ENCODE measurements around the gene SORCS2.
A peak's percentile ranks its signal among the peaks of the same experiment; 100 is the strongest.
"Not testable (repeated sequence)": the region's sequence is repeated elsewhere in the genome, so short reads cannot be mapped to it uniquely, and the experiment has no call there.

SORCS2 gene

GRCh38 chr4:7587433-7588405 is 395.4 kb downstream of the SORCS2 start:
- DNase-seq (ENCODE audit: low read depth) = no peak

- no peak for DNase-seq (ENCODE audit: low read depth)
Observed at GRCh38 chr4:7590189-7590588, 397.9 kb downstream of the SORCS2 start.

GRCh38 chr4:7590899-7591298 is 398.6 kb downstream of the SORCS2 start:
- no peak for DNase-seq (ENCODE audit: low read depth)

DNA sequence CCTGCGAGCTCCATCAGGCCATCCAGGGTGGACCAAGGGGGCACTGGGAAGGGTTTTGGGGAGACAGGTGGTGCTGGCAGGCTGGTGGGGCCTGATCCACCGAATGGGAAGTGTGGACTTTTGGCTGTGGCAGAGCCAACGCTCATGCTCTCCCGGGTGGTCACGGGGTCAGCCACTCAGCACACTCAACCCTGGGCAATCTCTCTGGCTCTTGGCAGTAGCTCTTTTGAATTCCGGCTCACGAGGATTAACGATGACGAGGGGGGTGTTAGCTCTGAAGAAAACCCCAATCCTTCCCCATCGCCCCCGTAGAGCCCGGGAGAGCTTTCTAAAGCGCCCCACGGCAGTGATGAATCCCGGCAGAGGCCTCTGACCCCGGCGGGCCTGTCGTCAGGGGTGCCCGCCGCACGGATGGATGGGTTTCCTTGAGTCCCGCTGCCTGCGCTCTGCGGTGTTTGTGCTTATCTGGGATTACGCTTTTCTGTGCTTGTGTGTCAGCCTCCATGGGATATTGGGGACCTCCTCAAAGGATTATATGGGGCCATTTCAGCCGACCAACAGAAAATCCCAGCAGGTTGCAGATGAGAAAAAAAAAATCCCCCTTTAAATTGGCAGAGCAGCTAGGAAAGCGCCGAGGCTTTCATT is 399.2 kb downstream of the SORCS2 start:
- DNase-seq (ENCODE audit: low read depth) = no peak

- DNase-seq (ENCODE audit: low read depth) = no peak
Observed at GRCh38 chr4:7593646-7594412, 401.5 kb downstream of the SORCS2 start.

- no peak for DNase-seq (ENCODE audit: low read depth)
Observed at GRCh38 chr4:7595934-7596461, 403.7 kb downstream of the SORCS2 start.

DNA sequence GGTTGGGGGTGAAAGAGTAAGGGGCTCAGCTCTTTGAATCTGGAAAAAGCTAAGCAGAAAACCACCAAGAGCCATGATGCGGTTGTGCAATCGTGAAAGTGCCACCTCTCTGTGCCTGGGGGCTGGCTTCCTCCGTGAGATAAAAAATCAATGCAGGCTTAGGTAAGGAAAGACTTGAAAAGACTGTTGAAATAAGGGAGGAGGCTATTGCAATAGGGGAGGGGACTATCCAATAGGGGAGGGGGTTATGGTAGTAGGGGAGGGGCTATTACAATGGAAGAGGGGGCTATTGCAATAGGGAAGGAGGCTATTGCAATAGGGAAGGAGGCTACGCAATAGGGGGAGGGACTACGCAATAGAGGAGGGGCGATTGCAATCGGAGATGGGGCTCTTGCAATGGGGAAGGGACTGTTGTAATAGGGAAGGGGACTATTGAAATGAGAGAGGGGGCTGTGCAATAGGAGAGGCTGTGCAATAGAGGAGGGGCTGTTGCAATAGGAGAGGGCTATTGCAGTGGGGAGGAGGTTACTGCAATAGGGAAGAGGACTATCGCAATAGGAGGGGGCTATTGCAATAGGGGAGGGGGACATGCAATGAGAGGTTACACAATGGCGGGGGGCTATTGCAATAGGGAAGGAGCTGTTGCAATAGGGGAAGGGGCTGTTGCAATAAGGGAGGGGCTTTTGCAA is 404.7 kb downstream of the SORCS2 start:
- DNase-seq (ENCODE audit: low read depth) = no peak

DNA sequence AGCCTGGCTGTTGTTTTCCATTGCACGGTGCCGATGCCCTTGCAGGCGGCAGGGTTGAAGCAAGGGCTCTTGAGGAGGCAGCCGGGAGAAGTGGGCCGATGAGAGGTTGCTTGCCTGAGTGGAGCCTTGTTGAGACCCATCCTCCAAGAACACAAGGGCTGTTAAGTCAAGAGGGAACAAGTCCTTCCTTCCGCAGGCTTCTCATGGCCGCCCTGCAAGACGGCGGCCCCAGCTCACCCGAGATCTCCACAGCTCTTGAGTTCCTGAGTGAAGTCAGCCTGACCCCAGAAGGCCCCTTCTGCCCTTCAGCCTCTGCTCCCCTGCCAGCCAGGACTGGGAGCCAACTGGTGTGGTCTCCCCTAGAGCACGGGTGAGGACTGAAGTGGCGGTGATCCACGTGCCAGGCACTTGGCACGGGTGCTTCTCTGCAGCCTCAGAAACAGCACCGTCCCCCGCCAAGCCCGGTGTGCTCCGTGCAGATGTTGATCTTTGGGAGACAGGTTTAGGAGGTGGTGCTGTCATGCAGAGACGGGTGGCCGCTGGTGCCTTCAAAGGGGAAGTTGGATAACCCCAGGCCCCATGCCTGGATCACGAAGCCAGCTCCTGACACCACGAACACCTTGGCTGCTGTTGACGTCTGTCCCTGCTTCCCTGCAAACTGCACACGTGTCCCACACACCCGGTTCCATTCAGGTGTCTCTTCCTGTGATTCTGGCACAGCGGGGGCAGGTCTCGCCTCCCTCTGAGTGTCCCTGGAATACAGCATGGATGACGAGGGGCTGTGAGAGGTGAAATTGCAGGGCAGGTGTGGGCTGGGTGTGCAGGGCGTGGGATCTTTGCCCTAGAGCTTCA is 406.8 kb downstream of the SORCS2 start:
- no peak for DNase-seq (ENCODE audit: low read depth)

DNA sequence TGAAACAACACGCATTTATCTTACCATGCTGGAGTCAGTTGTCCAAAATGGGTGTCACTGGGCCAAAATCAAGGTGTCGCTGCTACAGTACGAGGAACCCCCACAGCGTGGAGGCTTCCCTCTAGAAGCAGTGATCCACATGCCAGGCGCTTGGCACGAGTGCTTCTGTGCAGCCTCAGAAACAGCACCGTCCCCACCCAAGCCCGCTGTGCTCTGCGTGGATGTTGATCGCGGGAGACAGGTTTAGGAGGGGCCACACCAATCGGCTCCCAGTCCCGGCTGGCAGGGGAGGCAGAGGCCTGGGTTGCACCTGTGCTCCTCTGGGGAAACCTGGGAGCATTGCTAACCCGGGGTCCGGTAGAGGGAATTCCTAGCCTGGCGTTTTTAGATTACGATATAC is 407.9 kb downstream of the SORCS2 start:
- no peak for DNase-seq (ENCODE audit: low read depth)

DNA sequence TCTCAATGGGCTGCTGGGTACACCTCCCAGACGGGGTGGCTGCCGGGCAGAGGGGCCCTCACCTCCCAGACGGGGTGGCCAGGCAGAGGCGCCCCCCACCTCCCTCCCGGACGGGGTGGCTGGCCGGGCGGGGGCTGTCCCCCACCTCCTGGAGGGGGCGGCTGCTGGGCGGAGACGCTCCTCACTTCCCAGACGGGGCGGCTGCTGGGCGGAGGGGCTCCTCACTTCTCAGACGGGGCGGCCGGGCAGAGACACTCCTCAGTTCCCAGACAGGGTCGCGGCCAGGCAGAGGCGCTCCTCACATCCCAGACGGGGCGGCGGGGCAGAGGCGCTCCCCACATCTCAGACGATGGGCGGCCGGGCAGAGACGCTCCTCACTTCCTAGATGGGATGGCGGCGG is 409.8 kb downstream of the SORCS2 start:
- not testable (repeated sequence) for DNase-seq (ENCODE audit: low read depth)

DNA sequence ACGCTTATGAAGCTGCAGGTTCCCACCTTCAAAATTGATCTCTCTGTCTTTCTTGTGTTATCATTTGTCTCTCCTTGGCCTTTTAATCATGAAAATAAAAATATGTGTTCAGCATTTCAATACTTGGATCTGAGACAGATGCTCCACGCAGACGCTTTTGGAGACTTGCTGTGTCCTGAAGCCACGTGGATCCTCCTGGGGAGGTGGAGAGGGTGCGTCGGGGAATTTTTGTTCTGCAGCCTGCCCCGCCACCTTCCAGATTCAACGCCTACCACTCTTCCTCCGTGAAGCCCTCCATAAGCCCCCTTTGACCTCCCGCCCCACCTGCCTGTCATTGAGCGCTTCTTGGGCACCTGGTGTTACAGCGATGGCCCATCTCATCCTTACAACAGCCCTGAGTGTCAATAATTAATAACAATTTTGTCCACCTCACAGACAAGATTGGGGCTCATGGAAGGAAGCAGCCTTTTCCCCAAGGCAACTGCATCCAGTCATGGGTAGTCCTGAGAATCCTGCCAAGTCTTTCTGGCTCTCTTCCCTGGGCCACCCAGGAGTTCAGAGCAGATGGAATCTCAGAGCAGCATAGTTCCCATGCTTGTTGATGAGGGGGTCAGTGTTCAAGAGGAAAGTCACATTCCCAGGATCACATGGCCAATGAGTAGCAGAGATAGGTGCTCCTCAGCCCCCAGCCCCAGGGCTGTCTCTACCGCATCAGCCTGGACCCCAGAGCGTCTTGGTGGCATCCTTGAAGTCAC is 415.0 kb downstream of the SORCS2 start:
- peak; percentile 6 for DNase-seq (ENCODE audit: low read depth)

- no peak for DNase-seq (ENCODE audit: low read depth)
Observed at GRCh38 chr4:7608046-7608445, 415.7 kb downstream of the SORCS2 start.

GRCh38 chr4:7609316-7609715 is 417.0 kb downstream of the SORCS2 start:
- no peak for DNase-seq (ENCODE audit: low read depth)

GRCh38 chr4:7610022-7610670 is 417.8 kb downstream of the SORCS2 start:
- no peak for DNase-seq (ENCODE audit: low read depth)

DNA sequence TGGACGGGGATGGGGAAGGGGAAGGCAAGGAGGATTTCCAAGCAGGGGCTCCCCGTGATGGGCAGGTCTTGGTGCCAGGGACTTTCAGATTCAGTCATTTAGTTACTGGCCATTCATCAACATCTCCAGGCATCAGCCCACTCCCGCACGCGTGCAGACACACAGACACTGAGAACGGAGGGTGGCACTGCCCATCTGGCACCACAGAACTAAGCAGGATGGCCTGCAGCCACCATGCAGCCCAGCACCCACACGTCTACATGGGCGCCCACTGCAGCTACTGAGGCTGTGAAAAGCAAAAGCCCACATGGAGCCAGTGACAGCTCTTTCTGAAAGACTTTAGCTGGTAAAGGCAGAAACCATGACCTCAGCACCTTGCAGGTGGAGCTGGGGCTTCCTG is 418.5 kb downstream of the SORCS2 start:
- DNase-seq (ENCODE audit: low read depth) = no peak

DNA sequence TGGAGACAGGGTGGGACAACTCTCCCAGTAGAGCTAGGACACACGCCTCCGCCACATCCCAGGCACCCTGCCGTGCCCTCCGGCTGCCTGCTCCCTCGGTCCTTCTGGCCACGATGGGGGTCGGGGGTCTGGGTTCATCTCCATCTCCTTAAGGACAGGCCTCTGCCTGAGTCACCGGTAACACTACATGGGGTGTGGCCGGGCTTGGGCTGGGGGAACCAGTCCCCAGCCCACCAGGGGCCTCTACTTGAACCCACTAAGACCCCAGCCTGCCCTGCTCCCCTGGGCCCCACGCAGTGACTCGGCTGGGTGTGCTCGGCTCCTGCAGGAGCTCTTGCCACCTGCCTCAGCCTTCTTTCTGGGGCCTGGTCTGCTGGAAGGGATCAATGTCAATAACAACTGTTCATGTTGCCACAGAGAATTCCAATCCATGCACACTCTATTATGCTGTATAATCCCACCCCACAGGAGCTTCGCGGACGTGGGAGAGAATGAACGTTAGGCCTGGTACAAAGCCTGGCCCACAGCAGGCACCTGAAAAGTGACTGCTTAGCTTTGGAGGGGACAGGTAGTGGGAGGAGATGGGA is 420.1 kb downstream of the SORCS2 start:
- DNase-seq (ENCODE audit: low read depth) = no peak

DNA sequence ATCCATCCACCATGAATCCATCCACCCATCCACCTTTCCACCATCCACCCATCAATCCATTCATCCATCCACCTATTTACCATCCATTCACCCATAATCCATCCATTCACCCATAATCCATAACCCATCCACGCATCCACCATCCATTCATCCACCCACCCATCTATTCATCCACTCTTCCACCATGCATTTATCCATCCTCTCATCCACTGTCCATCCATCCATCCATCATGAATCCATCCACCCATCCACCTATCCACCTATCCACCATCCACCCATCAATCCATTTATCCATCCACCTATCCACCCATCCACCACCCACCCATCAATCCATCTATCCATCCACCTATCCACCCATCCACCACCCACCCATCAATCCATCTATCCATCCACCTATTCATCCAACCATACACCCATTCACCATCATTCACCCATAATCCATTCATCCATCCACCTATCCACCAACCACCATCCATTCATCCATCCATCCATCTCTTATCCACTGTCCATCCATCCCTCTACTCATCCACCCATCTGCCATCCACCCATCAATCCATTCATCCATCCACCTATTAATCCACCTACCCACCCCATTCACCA is 422.1 kb downstream of the SORCS2 start:
- no peak for DNase-seq (ENCODE audit: low read depth)

DNA sequence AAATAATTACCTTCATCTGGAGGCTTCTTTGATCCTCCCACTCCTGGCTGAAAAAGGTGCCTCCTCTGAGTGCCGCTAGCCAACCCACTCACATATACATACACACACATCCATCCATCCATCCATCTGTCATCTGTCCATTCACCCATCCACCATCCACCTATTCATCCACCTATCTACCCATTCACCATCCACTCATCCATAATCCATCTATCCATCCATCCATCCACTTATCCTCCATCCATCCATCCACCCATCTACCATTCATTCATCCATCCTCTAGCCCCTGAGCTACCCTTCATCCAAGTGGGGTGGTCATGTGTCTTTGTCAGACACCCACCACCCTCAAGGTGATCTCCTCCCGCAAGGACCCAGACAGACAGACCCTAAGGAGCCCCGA is 423.9 kb downstream of the SORCS2 start:
- DNase-seq (ENCODE audit: low read depth) = no peak

DNA sequence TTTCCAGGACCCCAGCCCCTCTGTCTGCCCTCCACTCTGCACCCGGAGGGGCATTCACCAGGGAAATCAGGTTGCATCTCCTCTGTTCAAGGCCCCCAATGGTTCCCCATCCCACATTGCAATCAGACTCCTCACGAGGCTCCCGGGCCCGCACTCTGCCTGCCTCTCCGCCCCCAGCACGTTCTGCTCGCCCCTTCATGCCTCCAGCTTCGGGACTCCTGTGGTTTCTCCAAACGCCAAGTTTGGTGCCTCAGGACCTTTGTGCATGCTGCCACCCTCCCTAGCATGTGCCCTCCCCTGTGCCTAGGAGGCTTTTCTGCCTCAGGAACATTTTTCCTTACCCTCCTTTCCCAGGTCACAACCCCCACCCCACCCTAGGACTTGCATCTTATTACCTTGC is 426.0 kb downstream of the SORCS2 start:
- DNase-seq (ENCODE audit: low read depth) = no peak
